ENCODE data around the gene FAM241A. TPM values are rescaled to one million over a fixed set of nuclear protein-coding genes. Genes with fewer than 3 reads are reported as not detected.

FAM241A gene
- total and polyA plus RNA-seq, 2 donors (not counting 1 experiment from before 2014, with no cell fraction given) = 1.2 to 1.7 TPM

DNA sequence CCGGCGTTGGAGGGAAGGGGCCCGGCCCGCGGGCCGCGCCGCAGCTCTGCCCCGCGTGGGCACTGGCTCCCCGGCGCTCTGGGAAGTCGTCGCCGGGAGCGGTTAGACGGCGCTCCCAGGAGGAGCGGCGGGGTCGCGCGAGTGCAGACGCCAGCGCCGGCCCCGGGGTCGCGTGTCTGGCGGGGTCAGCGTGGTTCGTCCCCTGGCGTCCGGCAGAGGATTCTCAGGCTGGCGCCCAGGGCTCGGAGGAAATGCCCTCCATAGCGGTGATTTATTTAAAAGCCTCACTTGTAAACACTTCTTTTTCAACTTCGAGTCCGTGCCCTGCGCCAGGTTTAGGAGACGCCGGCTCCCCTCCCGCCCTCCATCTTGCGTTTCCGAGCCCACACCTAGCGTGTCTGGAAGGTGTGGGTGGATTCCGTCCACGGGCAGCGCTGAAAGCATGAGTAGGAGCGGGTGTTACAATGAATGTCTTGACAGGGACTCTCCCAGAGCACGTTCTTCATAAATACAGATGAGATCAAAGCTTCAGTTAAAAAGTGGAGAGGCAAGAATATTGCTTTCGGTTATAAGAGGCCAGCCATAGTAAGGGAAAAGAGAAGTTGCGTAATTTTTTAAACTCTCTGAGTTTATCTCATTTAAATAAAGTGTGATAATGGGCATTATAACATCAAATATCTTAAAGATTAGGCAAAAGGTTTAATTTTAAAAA, 692 bp downstream of the FAM241A start:
- Histone ChIP-seq H3K27ac (ENCODE audit: insufficient read depth, low read length) (peak overlapping the region; percentile 63), H3K4me1 (ENCODE audit: control insufficient read depth, extremely low read depth, insufficient read depth, low read length) (no peaks in the 10 kb centered on the region), H2AFZ (ENCODE audit: low read length) (peak overlapping the region; percentile 99), H3K36me3 (ENCODE audit: control insufficient read depth, insufficient read depth, low read length) (no peaks in the 10 kb centered on the region), H4K20me1 (ENCODE audit: control insufficient read depth, extremely low read depth, insufficient read depth, low read length) (no peaks in the 10 kb centered on the region), H3K4me2 (ENCODE audit: extremely low read depth, insufficient read depth, low read length) (peak overlapping the region; percentile 85), H3K79me2 (ENCODE audit: control insufficient read depth, insufficient read depth, low read length) (no peaks in the 10 kb centered on the region), H3K9ac (ENCODE audit: insufficient read depth, low read length) (peak overlapping the region; percentile 67), H3K27me3 (ENCODE audit: control insufficient read depth, insufficient read depth, low read length) (no peaks in the 10 kb centered on the region), H3K4me3 (replicated peaks in 1 of 4; ENCODE audit: control extremely low read depth in 1 of 4, insufficient read depth in 1 of 4, low read depth in 3 of 4, low read length in 4 of 4) (peak overlapping the region; percentile 84 to 92 (median 86)), H3K9me3 (ENCODE audit: control insufficient read depth, insufficient read depth, low read depth, low read length) (no peaks in the 10 kb centered on the region)
- peak; percentile 39 to 47 for DNase-seq (ENCODE audit: low read depth in 2 of 2)
- TF ChIP-seq, protein P1, sequence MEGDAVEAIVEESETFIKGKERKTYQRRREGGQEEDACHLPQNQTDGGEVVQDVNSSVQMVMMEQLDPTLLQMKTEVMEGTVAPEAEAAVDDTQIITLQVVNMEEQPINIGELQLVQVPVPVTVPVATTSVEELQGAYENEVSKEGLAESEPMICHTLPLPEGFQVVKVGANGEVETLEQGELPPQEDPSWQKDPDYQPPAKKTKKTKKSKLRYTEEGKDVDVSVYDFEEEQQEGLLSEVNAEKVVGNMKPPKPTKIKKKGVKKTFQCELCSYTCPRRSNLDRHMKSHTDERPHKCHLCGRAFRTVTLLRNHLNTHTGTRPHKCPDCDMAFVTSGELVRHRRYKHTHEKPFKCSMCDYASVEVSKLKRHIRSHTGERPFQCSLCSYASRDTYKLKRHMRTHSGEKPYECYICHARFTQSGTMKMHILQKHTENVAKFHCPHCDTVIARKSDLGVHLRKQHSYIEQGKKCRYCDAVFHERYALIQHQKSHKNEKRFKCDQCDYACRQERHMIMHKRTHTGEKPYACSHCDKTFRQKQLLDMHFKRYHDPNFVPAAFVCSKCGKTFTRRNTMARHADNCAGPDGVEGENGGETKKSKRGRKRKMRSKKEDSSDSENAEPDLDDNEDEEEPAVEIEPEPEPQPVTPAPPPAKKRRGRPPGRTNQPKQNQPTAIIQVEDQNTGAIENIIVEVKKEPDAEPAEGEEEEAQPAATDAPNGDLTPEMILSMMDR (conservative IDR thresholded peaks at IDR 0.05 in 1 of 2, IDR thresholded peaks at IDR 0.05 in 1 of 2; ENCODE audit: low read depth in 1 of 2, low read length in 2 of 2) = peak; percentile 13 to 31
- TF ChIP-seq EZH2 (IDR thresholded peaks at IDR 0.05; ENCODE audit: low read length, missing control alignments) = no peak

DNA sequence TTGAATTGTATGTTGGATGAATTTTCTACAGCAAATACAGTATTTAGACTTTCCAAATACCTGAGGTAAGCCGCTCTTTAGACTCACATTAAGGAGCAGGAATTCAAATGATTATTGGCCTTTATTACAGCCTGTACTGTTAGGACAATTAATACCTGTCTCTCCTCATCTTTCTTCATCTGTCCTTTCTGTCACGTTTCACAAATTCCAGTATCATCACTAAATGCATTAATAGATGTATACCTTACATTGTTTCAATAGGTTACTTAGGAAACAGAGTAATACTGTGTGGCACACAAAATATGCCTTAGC, 1.2 kb downstream of the FAM241A start:
- H3K27ac ChIP-seq (ENCODE audit: insufficient read depth, low read length) = no peak overlapping the region
- no peaks in the 10 kb centered on the region for H3K27me3 ChIP-seq (ENCODE audit: control insufficient read depth, insufficient read depth, low read length)
- peak overlapping the region; percentile 85 for H3K4me2 ChIP-seq (ENCODE audit: extremely low read depth, insufficient read depth, low read length)
- H3K9me3 ChIP-seq (ENCODE audit: control insufficient read depth, insufficient read depth, low read depth, low read length) = no peaks in the 10 kb centered on the region
- H4K20me1 ChIP-seq (ENCODE audit: control insufficient read depth, extremely low read depth, insufficient read depth, low read length) = no peaks in the 10 kb centered on the region
- no peak for DNase-seq (ENCODE audit: low read depth in 2 of 2)
- H3K36me3 ChIP-seq (ENCODE audit: control insufficient read depth, insufficient read depth, low read length) = no peaks in the 10 kb centered on the region
- TF ChIP-seq, protein P1 (conservative IDR thresholded peaks at IDR 0.05 in 1 of 2, IDR thresholded peaks at IDR 0.05 in 1 of 2; ENCODE audit: low read depth in 1 of 2, low read length in 2 of 2) = no peak
- no peaks in the 10 kb centered on the region for H3K79me2 ChIP-seq (ENCODE audit: control insufficient read depth, insufficient read depth, low read length)
- H3K4me3 ChIP-seq (replicated peaks in 1 of 4; ENCODE audit: control extremely low read depth in 1 of 4, insufficient read depth in 1 of 4, low read depth in 3 of 4, low read length in 4 of 4) = peak overlapping the region; percentile 84 to 92 (median 86)
- no peaks in the 10 kb centered on the region for H3K4me1 ChIP-seq (ENCODE audit: control insufficient read depth, extremely low read depth, insufficient read depth, low read length)
- H3K9ac ChIP-seq (ENCODE audit: insufficient read depth, low read length) = no peak overlapping the region
- H2AFZ ChIP-seq (ENCODE audit: low read length) = no peak overlapping the region

DNA sequence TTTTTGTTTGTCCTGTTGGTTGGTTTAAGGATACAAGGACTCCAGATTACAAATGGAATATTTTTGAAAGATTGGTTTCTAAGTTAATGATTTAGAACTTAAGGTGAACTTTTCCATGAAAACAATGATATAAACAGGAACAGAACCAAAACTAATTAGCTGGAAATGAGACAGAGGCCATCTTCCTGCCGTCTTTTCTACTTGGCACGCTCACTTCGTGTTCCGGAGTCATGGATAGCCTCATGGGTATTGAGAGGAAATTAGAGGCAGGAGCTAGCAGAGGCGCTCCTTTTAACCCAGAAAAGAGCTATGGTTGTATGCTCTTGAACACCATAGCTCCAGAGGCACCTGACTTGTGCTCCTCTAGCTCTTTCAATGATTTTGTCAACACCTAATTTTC, 2.4 kb downstream of the FAM241A start:
- no peak overlapping the region for H2AFZ ChIP-seq (ENCODE audit: low read length)
- no peak for DNase-seq (ENCODE audit: low read depth in 2 of 2)

More for the DNA sequence above, 2.4 kb downstream of the FAM241A start:
- Histone ChIP-seq H3K9me3 (ENCODE audit: control insufficient read depth, insufficient read depth, low read depth, low read length) (no peaks in the 10 kb centered on the region), H4K20me1 (ENCODE audit: control insufficient read depth, extremely low read depth, insufficient read depth, low read length) (no peaks in the 10 kb centered on the region), H3K9ac (ENCODE audit: insufficient read depth, low read length) (no peak overlapping the region), H3K27me3 (ENCODE audit: control insufficient read depth, insufficient read depth, low read length) (no peaks in the 10 kb centered on the region), H3K4me1 (ENCODE audit: control insufficient read depth, extremely low read depth, insufficient read depth, low read length) (no peaks in the 10 kb centered on the region), H3K27ac (ENCODE audit: insufficient read depth, low read length) (no peak overlapping the region), H3K4me3 (replicated peaks in 1 of 4; ENCODE audit: control extremely low read depth in 1 of 4, insufficient read depth in 1 of 4, low read depth in 3 of 4, low read length in 4 of 4) (no peak overlapping the region), H3K4me2 (ENCODE audit: extremely low read depth, insufficient read depth, low read length) (no peak overlapping the region), H3K79me2 (ENCODE audit: control insufficient read depth, insufficient read depth, low read length) (no peaks in the 10 kb centered on the region), H3K36me3 (ENCODE audit: control insufficient read depth, insufficient read depth, low read length) (no peaks in the 10 kb centered on the region)
- TF ChIP-seq, protein P1 (conservative IDR thresholded peaks at IDR 0.05 in 1 of 2, IDR thresholded peaks at IDR 0.05 in 1 of 2; ENCODE audit: low read depth in 1 of 2, low read length in 2 of 2) = no peak
- TF ChIP-seq EZH2 (IDR thresholded peaks at IDR 0.05; ENCODE audit: low read length, missing control alignments) = no peak
